Activated CD8-positive, alpha-beta memory T cell treated with anti-CD3 and anti-CD28 coated beads for 24 hours (primary cell): ENCODE results near the gene ARL6IP4.

Experiments used
- DNase-seq: peaks from one replicate; pipeline ENCODE4 v3.0.0-alpha.2; 2020

ARL6IP4 gene

DNA sequence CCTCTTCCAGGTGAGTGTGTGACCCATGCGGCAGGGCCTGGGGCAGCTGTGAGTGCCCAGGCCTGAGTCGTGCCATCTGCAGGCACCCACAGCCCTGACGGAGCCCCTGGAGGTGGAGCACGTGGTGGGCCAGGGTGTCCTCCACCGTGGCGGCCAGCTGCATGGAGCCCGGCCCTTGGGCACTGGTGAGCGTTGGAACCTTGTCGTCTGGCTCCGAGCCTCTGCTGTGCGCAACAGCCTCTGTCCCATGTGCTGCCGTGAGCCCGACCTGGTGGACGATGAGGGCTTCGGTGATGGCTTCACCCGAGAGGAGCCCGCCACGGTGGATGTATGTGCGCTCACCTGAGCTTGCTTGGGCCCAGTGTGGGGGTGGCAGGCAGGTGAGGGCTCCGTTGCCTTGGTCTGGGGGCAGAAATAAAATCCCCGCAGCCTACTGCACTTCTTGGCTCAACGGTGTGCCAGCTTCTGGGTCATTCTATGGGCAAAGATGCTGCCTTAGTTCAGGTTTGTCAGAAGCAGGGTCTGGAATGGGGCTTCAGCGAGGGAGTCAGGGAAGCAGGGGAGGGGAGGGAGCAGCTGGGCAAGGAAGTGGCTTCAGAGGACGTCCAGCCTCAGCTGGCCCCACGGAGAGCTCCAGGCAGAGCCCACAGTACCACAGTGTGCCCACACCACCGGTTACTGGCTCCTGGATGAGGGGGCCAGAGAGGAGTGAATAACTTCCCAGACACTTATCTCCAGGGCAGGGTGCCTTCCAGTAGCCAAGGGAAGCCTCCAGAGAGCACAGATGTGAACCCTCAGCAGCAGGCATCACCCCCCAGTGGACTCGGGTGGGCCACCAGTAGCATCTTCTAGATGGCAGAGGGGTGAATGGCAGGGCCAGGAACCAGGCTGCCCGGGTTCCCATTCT lies 1.2 kb upstream of the ARL6IP4 start:
- no peak for DNase-seq

GRCh38 chr12:122979908-122980182 lies 636 bp upstream of the ARL6IP4 start:
- DNase-seq: no peak

DNA sequence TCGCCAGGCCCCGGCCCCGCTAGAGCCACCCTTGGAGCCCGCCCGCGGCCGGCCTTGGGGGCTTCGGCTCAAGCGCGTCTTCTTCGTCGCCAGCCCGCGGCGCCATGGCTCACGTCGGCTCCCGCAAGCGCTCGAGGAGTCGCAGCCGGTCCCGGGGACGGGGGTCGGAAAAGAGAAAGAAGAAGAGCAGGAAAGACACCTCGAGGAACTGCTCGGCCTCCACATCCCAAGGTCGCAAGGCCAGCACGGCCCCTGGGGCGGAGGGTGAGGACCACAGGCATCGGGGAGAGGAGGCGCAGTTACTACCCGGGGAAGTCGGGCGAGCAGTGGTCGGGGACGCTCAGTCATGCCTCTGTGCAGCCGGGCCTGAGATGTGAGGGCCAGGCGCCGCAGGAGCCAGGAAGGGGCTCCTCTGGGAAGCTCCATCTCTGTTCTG lies 573 bp downstream of the ARL6IP4 start:
- no peak for DNase-seq

- DNase-seq: no peak
Observed at GRCh38 chr12:122981587-122982476, 1.4 kb downstream of the ARL6IP4 start.

GRCh38 chr12:122982477-122982815 lies 2.0 kb downstream of the ARL6IP4 start:
- DNase-seq: no peak

GRCh38 chr12:122982963-122983788 lies 2.7 kb downstream of the ARL6IP4 start:
- no peak for DNase-seq

DNA sequence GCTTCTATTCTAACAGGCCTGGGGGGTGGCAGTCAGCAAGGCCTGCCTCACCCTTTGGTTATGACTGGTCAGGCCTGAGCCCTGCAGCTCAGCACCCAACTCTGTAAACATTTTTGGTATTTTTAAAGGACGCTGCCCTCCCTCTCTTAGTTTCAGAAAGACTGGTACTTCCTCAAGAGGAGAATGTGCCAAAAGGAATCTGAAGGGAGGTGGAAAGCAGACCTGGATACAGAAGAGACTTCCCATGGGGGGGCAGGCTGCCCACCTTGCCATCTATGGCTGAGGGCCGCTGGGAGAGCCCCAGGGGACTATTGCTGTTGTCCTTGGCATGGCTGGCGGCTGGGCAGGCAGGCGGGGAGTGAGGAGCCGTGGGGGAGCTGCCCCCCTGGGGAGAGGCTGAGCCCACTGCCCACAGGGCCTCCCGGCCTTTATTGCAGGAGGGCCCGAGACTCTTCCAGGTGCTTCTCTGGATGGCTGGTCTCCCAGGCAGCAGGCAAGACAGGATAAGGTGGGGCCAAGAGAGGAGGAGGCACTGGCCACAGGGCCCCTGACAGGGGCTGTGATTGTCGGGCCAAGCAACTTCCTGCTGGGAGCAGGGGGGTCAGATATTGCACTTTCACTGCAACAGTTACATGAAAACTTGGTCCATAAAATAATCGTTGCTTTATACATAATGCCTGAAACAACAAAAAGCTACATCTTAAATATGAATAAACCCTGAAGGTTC lies 3.5 kb downstream of the ARL6IP4 start:
- no peak for DNase-seq

DNA sequence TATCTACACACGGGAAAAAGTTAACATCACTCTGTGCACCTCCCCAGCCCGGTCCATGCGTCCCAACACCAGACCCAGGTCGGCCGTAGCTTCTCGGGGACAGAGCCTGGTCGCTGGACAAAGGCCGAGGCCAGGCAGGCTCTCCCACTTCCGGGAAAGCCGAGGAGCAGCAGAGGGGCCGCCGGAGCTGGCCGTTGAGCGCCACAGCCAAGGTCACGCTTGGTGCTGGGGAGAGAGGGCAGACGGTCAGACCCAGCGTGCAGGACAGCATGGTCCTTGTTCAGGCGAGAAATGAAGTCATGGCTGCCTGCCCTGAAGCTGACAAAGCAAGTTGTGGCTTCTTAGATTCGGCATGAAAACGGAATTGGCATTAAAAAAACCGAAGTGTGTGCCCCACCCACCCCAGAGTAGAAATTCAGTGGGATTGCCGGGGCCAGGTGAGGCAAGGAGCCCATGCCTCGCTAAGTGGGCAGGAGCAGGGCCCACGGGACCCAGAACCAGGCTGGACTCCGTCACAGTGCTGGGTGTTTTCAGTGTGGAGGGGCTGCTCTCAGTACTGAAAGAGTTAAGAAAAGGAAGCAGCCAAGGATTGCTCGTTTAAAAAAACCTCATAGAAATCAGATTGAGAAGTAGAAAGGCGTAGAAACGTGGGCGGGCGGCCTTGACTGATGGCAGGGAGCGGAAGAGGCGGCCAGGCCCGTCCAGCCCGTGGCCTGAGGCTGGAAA lies 4.3 kb downstream of the ARL6IP4 start:
- DNase-seq: no peak

- no peak for DNase-seq
Observed at GRCh38 chr12:122985338-122986257, 5.1 kb downstream of the ARL6IP4 start.

GRCh38 chr12:122986258-122986871 lies 5.9 kb downstream of the ARL6IP4 start:
- no peak for DNase-seq

DNA sequence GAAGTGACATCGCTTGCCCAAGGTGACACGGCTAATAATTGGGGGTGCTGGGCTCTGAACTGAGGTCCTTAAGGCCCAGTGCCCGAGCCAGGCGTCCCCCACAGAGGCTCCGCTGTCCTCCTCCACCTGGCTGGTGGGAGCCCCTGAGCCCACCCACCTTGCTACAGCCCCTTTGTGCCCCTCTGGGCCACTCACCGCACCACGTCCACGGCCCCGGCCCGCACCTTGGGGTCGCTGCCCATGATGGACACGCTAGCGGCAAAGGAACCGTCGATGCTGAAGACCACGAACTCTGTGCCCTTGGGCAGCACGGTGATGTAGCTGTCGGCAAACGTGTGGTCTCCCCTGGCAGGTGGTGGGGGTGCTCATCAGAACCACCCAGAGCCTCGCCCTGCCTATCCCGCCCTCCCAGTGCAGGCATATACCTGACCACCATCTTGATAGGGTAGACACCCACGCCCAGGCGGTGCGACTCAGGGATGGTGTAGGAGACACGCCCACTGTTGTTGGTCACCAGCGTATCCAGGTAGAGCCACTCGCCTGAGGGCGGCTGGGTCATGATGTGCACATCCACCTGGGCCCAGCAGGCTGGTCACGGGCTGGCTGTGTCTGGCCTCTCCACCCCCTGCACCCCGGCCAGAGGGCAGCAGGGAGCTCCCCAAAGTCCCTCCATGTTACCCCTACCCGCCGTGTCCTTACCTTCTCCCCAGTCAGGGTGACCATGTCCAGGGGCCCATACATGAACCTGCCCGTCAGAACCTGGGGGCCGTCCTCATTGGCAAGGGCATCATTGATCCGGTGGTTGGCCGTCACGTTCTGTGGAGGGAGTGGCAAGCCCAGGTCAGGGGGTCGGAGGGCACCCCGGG lies 6.8 kb downstream of the ARL6IP4 start:
- no peak for DNase-seq

DNA sequence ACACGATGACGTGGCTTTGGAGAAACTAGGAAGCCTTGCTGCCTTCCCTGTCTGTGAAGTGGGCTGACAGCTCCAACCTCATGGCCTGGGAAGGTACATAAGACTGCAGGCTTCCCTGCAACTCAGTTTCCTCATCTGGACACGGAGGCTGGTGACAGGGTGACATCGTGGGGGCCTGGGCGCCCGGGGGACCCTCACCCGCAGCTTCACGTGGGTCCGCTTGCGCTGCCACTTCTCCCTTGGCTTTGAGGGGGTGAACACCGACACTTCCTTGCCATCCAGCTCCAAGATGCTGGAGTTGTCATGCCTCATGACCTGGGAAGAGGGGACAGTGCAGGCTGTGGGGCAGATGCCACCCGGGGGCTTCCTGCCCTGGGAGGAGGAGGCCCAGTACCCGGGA lies 7.6 kb downstream of the ARL6IP4 start:
- no peak for DNase-seq

- no peak for DNase-seq
Observed at GRCh38 chr12:122988612-122989212, 8.2 kb downstream of the ARL6IP4 start.

DNA sequence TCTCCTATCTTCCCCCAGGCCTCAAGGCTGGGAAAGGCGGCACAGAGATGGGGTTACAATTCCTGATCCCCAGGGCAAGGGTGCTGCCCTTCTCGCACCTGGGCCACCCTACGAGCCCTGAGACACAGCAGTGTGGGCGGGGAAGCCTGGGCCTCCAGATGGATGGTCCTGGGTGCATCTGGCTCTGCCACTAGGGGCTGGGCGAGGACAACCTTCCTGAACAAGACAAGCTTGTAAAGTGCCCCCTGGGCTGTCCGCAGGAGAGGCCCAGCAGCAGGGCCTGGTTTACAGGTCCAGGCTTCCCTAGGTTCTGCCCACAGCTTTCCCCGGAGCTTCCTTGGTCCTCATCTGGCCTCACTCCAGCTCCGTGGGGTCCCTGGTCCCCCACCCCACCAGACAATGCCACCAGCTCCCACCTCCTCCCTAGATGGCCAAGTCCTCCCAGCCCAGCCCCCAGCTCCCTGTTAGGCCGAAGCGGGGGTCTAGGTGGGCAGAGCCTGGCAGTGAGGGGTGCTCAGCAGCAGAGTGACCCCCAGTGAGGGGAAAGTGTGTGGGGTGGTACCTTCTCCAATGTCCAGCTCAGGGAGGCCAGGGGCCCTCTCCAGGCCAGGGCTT lies 8.9 kb downstream of the ARL6IP4 start:
- no peak for DNase-seq

GRCh38 chr12:122989874-122990419 lies 9.5 kb downstream of the ARL6IP4 start:
- DNase-seq: no peak

DNA sequence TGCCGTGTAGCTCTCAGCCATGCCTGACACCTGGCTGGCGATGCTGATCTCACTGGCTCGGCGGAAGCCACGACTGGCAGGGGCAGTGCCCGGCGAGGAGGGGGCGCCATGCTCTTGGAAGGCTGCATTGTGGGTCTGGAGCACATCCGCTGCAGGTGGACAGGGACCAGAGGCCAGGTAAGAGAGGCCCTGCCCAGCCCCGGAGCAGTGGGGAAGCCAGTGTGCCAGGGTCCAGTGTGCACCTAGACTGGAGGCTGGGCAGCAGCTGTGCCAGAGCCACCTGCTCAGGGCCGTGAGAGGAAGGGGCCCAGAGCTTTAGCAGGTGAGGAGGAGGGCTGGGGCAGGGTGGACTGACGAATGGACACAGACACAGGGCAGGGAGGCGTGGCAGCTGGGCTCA lies 10.1 kb downstream of the ARL6IP4 start:
- no peak for DNase-seq

- no peak for DNase-seq
Observed at GRCh38 chr12:122990961-122991622, 10.6 kb downstream of the ARL6IP4 start.
